IMR-90 (cell line): Measurements from ENCODE around the gene BTBD9. TPM values are rescaled to one million over a fixed set of nuclear protein-coding genes. Genes with fewer than 3 reads are reported as not detected.

ENCODE experiments used
- ATAC-seq: fragments of 200-7000 bp; cut with Tn5 transposase; 2 replicates; pipeline ENCODE4 v1.9.1; 2020; ENCODE audit warnings: low read depth, mild to moderate bottlenecking, moderate library complexity
- BruUV-seq: library from RNA; stranded (reverse); fragments of 400-500 nt; replicated peaks from 2 replicates; lab custom pipeline; 2021; lab: Mats Ljungman, UMichigan
- CTCF ChIA-PET: fragments of 300-600 bp; formaldehyde crosslinking; extraction: SDS; loops from one replicate; lab custom pipeline; 2021; ENCODE audit warnings: antibody characterized with exemption; lab: Yijun Ruan, JAX
- POLR2A ChIA-PET: fragments of 300-600 bp; sonication (Branson Sonifier 250); formaldehyde crosslinking; loops from one replicate; lab custom pipeline; 2022; ENCODE audit warnings: antibody characterized with exemption; ENCODE audit not compliant: unreplicated experiment; lab: Charles Lee
- DNase-seq: peaks from one replicate; pipeline ENCODE4 v3.0.0; 2013
- H2AFZ ChIP-seq: replicated peaks from 2 replicates; pipeline ENCODE3; 2013; ENCODE audit warnings: low read length, mild to moderate bottlenecking; ENCODE audit not compliant: poor library complexity
- H2AK5ac ChIP-seq: 2 replicates; pipeline ENCODE4 v1.6.1; 2013; ENCODE audit warnings: low read depth, low read length, inconsistent platforms
- H2AK9ac ChIP-seq: replicated peaks from 2 replicates; pipeline ENCODE3; 2013; ENCODE audit warnings: mild to moderate bottlenecking, low read depth, low read length, moderate library complexity; ENCODE audit not compliant: poor library complexity
- H2BK120ac ChIP-seq: 2 replicates; pipeline ENCODE4 v1.6.1; 2013; ENCODE audit warnings: low read depth, low read length, inconsistent platforms
- H2BK15ac ChIP-seq: 3 replicates; pipeline ENCODE4 v1.6.1; 2013; ENCODE audit warnings: low read depth, low read length, inconsistent platforms
- H2BK20ac ChIP-seq: 2 replicates; pipeline ENCODE4 v1.6.1; 2013; ENCODE audit warnings: low read depth, mild to moderate bottlenecking, inconsistent platforms, low read length, moderate library complexity
- H2BK5ac ChIP-seq: 2 replicates; pipeline ENCODE4 v1.6.1; 2013; ENCODE audit warnings: mild to moderate bottlenecking, low read depth, low read length, inconsistent platforms; ENCODE audit not compliant: poor library complexity, severe bottlenecking
- H3K14ac ChIP-seq: replicated peaks from 2 replicates; pipeline ENCODE4 v1.6.1; 2013; ENCODE audit warnings: low read depth, low read length, inconsistent platforms
- H3K18ac ChIP-seq: 2 replicates; pipeline ENCODE4 v1.6.1; 2013; ENCODE audit warnings: low read depth, low read length, control low read depth
- H3K23ac ChIP-seq: 2 replicates; pipeline ENCODE4 v1.6.1; 2013; ENCODE audit warnings: low read depth, low read length, inconsistent platforms
- H3K27ac ChIP-seq: 2 replicates; pipeline ENCODE4 v1.5.1; 2013; ENCODE audit warnings: mild to moderate bottlenecking, control low read depth, low read length; ENCODE audit not compliant: insufficient read depth
- H3K27me3 ChIP-seq: 2 replicates; pipeline ENCODE4 v1.6.1; 2013; ENCODE audit warnings: low read length; ENCODE audit not compliant: control insufficient read depth, insufficient read depth
- H3K36me3 ChIP-seq: 2 replicates; pipeline ENCODE4 v1.6.1; 2013; ENCODE audit warnings: low read length, mixed read lengths; ENCODE audit not compliant: control insufficient read depth, insufficient read depth
- H3K4ac ChIP-seq: 2 replicates; pipeline ENCODE4 v1.6.1; 2013; ENCODE audit warnings: low read depth, low read length, inconsistent platforms
- H3K4me1 ChIP-seq: 2 replicates; pipeline ENCODE4 v1.6.1; 2013; ENCODE audit warnings: low read length, mixed read lengths; ENCODE audit not compliant: control insufficient read depth, insufficient read depth
- H3K4me2 ChIP-seq: 2 replicates; pipeline ENCODE4 v1.6.1; 2013; ENCODE audit warnings: low read depth, mild to moderate bottlenecking, control low read depth, low read length, moderate library complexity
- H3K4me3 ChIP-seq: 2 replicates; pipeline ENCODE4 v1.5.1; 2013; ENCODE audit warnings: low read depth, mild to moderate bottlenecking, control low read depth, low read length, moderate library complexity; ENCODE audit not compliant: insufficient read depth
- H3K56ac ChIP-seq: 2 replicates; pipeline ENCODE4 v1.6.1; 2013; ENCODE audit warnings: low read length, inconsistent platforms; ENCODE audit not compliant: insufficient read depth; ENCODE audit errors: extremely low read depth
- H3K79me1 ChIP-seq, 2 experiments: 2 replicates each; pipeline ENCODE4 v1.6.1; 2013; ENCODE audit warnings: low read length in 2 of 2, inconsistent platforms in 1 of 2, low read depth in 1 of 2
- H3K9ac ChIP-seq: 2 replicates; pipeline ENCODE4 v1.6.1; 2013; ENCODE audit warnings: low read depth, low read length, control low read depth
- H3K9me1 ChIP-seq: 2 replicates; pipeline ENCODE4 v1.6.1; 2013; ENCODE audit warnings: low read length, inconsistent platforms; ENCODE audit not compliant: insufficient read depth
- H3K9me3 ChIP-seq: 2 replicates; pipeline ENCODE4 v1.6.1; 2013; ENCODE audit warnings: low read length; ENCODE audit not compliant: control insufficient read depth, insufficient read depth
- H4K20me1 ChIP-seq: 2 replicates; pipeline ENCODE4 v1.6.1; 2013; ENCODE audit warnings: low read length, inconsistent platforms; ENCODE audit not compliant: insufficient read depth
- H4K5ac ChIP-seq: 2 replicates; pipeline ENCODE4 v1.6.1; 2013; ENCODE audit warnings: mild to moderate bottlenecking, low read depth, low read length, control low read depth
- H4K8ac ChIP-seq, 2 experiments: 2 replicates each; pipeline ENCODE4 v1.6.1; 2013; ENCODE audit warnings: low read depth in 2 of 2, low read length in 2 of 2, control low read depth in 1 of 2, inconsistent platforms in 1 of 2
- H4K91ac ChIP-seq: 2 replicates; pipeline ENCODE4 v1.6.1; 2013; ENCODE audit warnings: low read depth, low read length, inconsistent platforms; ENCODE audit not compliant: insufficient read depth
- CEBPB ChIP-seq: IDR thresholded peaks from 2 replicates; pipeline ENCODE4 v1.6.1; 2012; ENCODE audit warnings: low read depth, low read length, improper control_type of control experiment
- FOS ChIP-seq: fragments of 150-350 bp; IDR thresholded peaks from 2 replicates; pipeline ENCODE4 v1.6.1; 2016; ENCODE audit warnings: low read depth, low read length
- RAD21 ChIP-seq: IDR thresholded peaks from 2 replicates; pipeline ENCODE4 v1.6.1; 2012; ENCODE audit warnings: low read length, improper control_type of control experiment
- RCOR1 ChIP-seq: IDR thresholded peaks from 2 replicates; pipeline ENCODE4 v1.6.1; 2012; ENCODE audit warnings: mild to moderate bottlenecking, low read length, improper control_type of control experiment; ENCODE audit not compliant: insufficient replicate concordance
- WGBS, 2 experiments: methylation state at CpG; one replicate each; pipeline versions ENCODE4 v1.1.5 to v1.1.7; 2013; ENCODE audit warnings: missing lambda C conversion rate in 2 of 2; ENCODE audit not compliant: insufficient read length in 1 of 2; ENCODE audit errors: extremely low coverage in 2 of 2; 5-methylcytosine and 5-hydroxymethylcytosine counted together
- dilution Hi-C: fragments of 300-500 bp; cut with HindIII; formaldehyde crosslinking; loops from one replicate; pipeline ENCODE4 v1.14.3; 2018; ENCODE audit warnings: low sequenced_read_pairs; ENCODE audit not compliant: unreplicated experiment
- in situ Hi-C: fragments of 300-500 bp; cut with MboI; formaldehyde crosslinking; loops from 3 replicates; pipeline ENCODE4 v1.14.3; 2019; ENCODE audit warnings: low sequenced_read_pairs, inconsistent platforms, mixed read lengths
- intact Hi-C: fragments of 100-400 bp; cut with micrococcal nuclease; formaldehyde crosslinking; loops from 2 replicates; pipeline ENCODE4 v1.10.0; 2022
- polyA plus RNA-seq, 3 experiments: library from polyadenylated mRNA; depleted of rRNA; stranded (reverse); fragments of >200 nt; gene quantifications; 2 replicates each; pipeline ENCODE4 v1.2.3, GENCODE V29; 2012; ENCODE audit warnings: low replicate concordance in 1 of 3
- total RNA-seq: library from RNA; depleted of rRNA; stranded (reverse); fragments of >200 nt; gene quantifications from 2 replicates; pipeline ENCODE4 v1.2.3, GENCODE V29; 2012

BTBD9 gene
- total and polyA plus RNA-seq, 2 of the 4 experiments (the other 2 are of a cell fraction) = 4.1 to 22.0 TPM

DNA sequence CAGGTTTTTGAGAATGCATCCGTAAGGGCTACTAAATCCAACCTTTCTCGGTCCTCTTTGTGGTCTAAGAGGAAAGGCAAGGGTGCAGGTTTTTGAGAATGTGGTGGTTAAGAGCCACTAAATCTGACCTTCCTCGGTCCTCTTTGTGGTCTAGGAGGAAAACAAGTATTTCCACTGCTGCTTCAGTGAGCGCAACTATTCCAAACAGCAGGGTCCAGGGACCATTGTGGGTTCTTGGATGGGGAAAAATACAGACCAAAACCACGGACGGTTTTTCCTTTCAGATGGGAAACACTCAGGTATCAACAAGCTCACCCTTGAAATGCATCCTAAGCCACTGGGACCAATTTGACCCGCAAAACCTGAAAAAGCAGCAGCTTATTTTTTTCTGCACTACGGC, 21.9 kb downstream of the BTBD9 start:
- TF ChIP-seq CEBPB (no peak), RAD21 (no peak), RCOR1 (no peak), FOS (no peak)
- Histone ChIP-seq H4K5ac (no peak overlapping the region), H3K4me2 (no peak overlapping the region; the same call in 1 of the 2 replicates), H3K56ac (no peak overlapping the region), H3K9ac (no peak overlapping the region), H2AFZ (no peak overlapping the region), H3K9me3 (no peaks in the 10 kb centered on the region), H2AK5ac (peak overlapping the region; percentile 28; the same call in 1 of the 2 replicates), H2BK120ac (peak overlapping the region; percentile 36; the same call in 1 of the 2 replicates), H3K27ac (no peak overlapping the region), H3K18ac (no peak overlapping the region), H3K27me3 (no peaks in the 10 kb centered on the region), H4K20me1 (no peaks in the 10 kb centered on the region), H2AK9ac (no peak overlapping the region), H2BK20ac (no peak overlapping the region), H3K4me3 (no peak overlapping the region), H4K91ac (no peak overlapping the region), H3K23ac (no peak overlapping the region), H3K79me1 (peaks cover 6 to 43% of the 10 kb centered on the region in 2 experiments), H3K36me3 (no peaks in the 10 kb centered on the region), H3K9me1 (peaks cover 3% of the 10 kb centered on the region; the same call in 1 of the 2 replicates), H2BK15ac (no peak overlapping the region), H3K4me1 (peaks cover 9% of the 10 kb centered on the region), H4K8ac (no peak overlapping the region), H2BK5ac (no peak overlapping the region), H3K14ac (no peak overlapping the region), H3K4ac (no peak overlapping the region)
- in situ Hi-C loops (no loop called here), dilution Hi-C loops (no loop called here), intact Hi-C loops (no loop called here)
- POLR2A ChIA-PET = interaction anchor here (0.6 kb wide), 1 partner anchor 29 kb away, joined by 5 read pairs; no protein-coding TSS in a partner anchor
- no TSS peak for BruUV-seq
- ATAC-seq (no peak), DNase-seq (no peak)
- CTCF ChIA-PET = interaction anchor here (0.6 kb wide), 1 partner anchor 616 kb away, joined by 3 read pairs; no protein-coding TSS in a partner anchor
- WGBS, 2 experiments = no CpG with 5 or more reads among the region's 8 CpGs
